ENCODE results near the gene SLC25A21.

GRCh38 chr14:36915081-36915480, 257.3 kb downstream of the SLC25A21 start:
- no peak for TF ChIP-seq EZH2 (IDR thresholded peaks at IDR 0.05)
- no peak for TF ChIP-seq POLR2AphosphoS5 (IDR thresholded peaks at IDR 0.05; ENCODE audit: borderline replicate concordance, low read depth, low read length)
- no peak for TF ChIP-seq FOXP2 (optimal IDR thresholded peaks at IDR 0.05; ENCODE audit: control extremely low read depth, extremely low read length, insufficient read depth)

Measured in SK-N-MC (cell line).